SU-DHL-6 (cell line): ENCODE results near the gene CR1L.
"Not testable (repeated sequence)": the region's sequence is repeated elsewhere in the genome, so short reads cannot be mapped to it uniquely, and the experiment has no call there.

Experiments
- H2AFZ ChIP-seq: fragments of 200-600 bp; sonication (generic); 2 replicates; pipeline ENCODE4 v1.6.1; 2014; ENCODE audit warnings: low read depth, mild to moderate bottlenecking, moderate library complexity, mixed read lengths, antibody characterized with exemption, low read length; ENCODE audit not compliant: severe bottlenecking
- H3F3A ChIP-seq: fragments of 200-600 bp; shearing (Covaris generic); 2 replicates; pipeline ENCODE4 v1.6.0; 2016; ENCODE audit warnings: antibody characterized with exemption, mild to moderate bottlenecking; ENCODE audit not compliant: insufficient read depth
- H3K27ac ChIP-seq: fragments of 200-600 bp; sonication (generic); 2 replicates; pipeline ENCODE4 v1.5.1; 2016; ENCODE audit warnings: low read depth, mild to moderate bottlenecking, low read length, moderate library complexity, mixed read lengths
- H3K27me3 ChIP-seq: fragments of 200-600 bp; sonication (generic), shearing (Covaris generic); 2 replicates; pipeline ENCODE4 v1.6.0; 2014; ENCODE audit warnings: mild to moderate bottlenecking, low read length
- H3K36me3 ChIP-seq: fragments of 200-600 bp; sonication (generic); 2 replicates; pipeline ENCODE4 v1.6.1; 2014; ENCODE audit warnings: mild to moderate bottlenecking, low read length, mixed read lengths
- H3K4me2 ChIP-seq: fragments of 300-600, 200-600 bp; shearing (Covaris generic), sonication (generic); 2 replicates; pipeline ENCODE4 v1.6.0; 2014; ENCODE audit warnings: low read length, low read depth, mild to moderate bottlenecking; ENCODE audit not compliant: poor library complexity, severe bottlenecking
- H3K4me3 ChIP-seq: fragments of 200-600 bp; sonication (generic); 2 replicates; pipeline ENCODE4 v1.5.1; 2014; ENCODE audit warnings: antibody characterized with exemption, low read length, mild to moderate bottlenecking, mixed read lengths; ENCODE audit not compliant: insufficient read depth, poor library complexity, severe bottlenecking
- H3K79me2 ChIP-seq: fragments of 200-600 bp; sonication (generic); 2 replicates; pipeline ENCODE4 v1.6.1; 2014; ENCODE audit warnings: mild to moderate bottlenecking, low read length, moderate library complexity; ENCODE audit not compliant: insufficient read depth
- H3K9ac ChIP-seq: fragments of 200-600 bp; sonication (generic); 2 replicates; pipeline ENCODE4 v1.7.0; 2014; ENCODE audit warnings: mild to moderate bottlenecking, low read length
- H3K9me2 ChIP-seq: fragments of 200-600 bp; sonication (generic); replicated peaks from 2 replicates; pipeline ENCODE4 v1.6.1; 2014; ENCODE audit warnings: low read length; ENCODE audit not compliant: insufficient read depth
- H3K9me3 ChIP-seq: fragments of 200-600 bp; sonication (generic); 2 replicates; pipeline ENCODE4 v1.6.1; 2014; ENCODE audit warnings: low read length, mixed read lengths; ENCODE audit not compliant: insufficient read depth
- H4K20me1 ChIP-seq: fragments of 200-600 bp; sonication (generic); 2 replicates; pipeline ENCODE4 v1.6.1; 2014; ENCODE audit warnings: low read depth, mild to moderate bottlenecking, antibody characterized with exemption, low read length, moderate library complexity, mixed read lengths
- CTCF ChIP-seq: fragments of 200-600 bp; sonication (generic); IDR thresholded peaks from one replicate; pipeline ENCODE4 v1.5.1; 2017; ENCODE audit warnings: antibody characterized with exemption, mild to moderate bottlenecking, low read length, moderate library complexity; ENCODE audit not compliant: insufficient read depth, poor library complexity, severe bottlenecking
- EZH2phosphoT487 ChIP-seq: fragments of 200-600 bp; sonication (generic), shearing (Covaris generic); conservative IDR thresholded peaks from 2 replicates; pipeline ENCODE4 v1.6.1; 2018; ENCODE audit warnings: mild to moderate bottlenecking, antibody characterized with exemption, low read length, moderate library complexity, mixed read lengths

CR1L gene

GRCh38 chr1:207638487-207639145, 6.3 kb upstream of the CR1L start:
- H3K27ac ChIP-seq, H3K9me2 ChIP-seq, H3F3A ChIP-seq, H3K36me3 ChIP-seq, H3K9ac ChIP-seq, H3K4me2 ChIP-seq, H4K20me1 ChIP-seq, H3K4me3 ChIP-seq, H2AFZ ChIP-seq, H3K9me3 ChIP-seq, H3K27me3 ChIP-seq, H3K79me2 ChIP-seq: not testable (repeated sequence)

- not testable (repeated sequence) for H2AFZ ChIP-seq, H3K79me2 ChIP-seq, H3K27ac ChIP-seq, H3K4me3 ChIP-seq, H3K4me2 ChIP-seq, H3F3A ChIP-seq, H3K9me2 ChIP-seq, H4K20me1 ChIP-seq, H3K9ac ChIP-seq, H3K27me3 ChIP-seq, H3K36me3 ChIP-seq, H3K9me3 ChIP-seq
Observed at GRCh38 chr1:207639362-207639761, 5.6 kb upstream of the CR1L start.

- H3K4me2 ChIP-seq = no peak overlapping the region
Observed at GRCh38 chr1:207644166-207644851, 624 bp upstream of the CR1L start.

GRCh38 chr1:207645635-207646081, 725 bp downstream of the CR1L start:
- H3K27me3 ChIP-seq = no peaks in the 10 kb centered on the region
- H4K20me1 ChIP-seq = no peaks in the 10 kb centered on the region
- no peaks in the 10 kb centered on the region for H3K36me3 ChIP-seq
- H3K27ac ChIP-seq = no peak overlapping the region
- no peaks in the 10 kb centered on the region for H3K9me3 ChIP-seq
- TF ChIP-seq CTCF = no peak
- no peak for TF ChIP-seq EZH2phosphoT487
- no peak overlapping the region for H3K4me3 ChIP-seq
- no peak overlapping the region for H3K9ac ChIP-seq
- no peaks in the 10 kb centered on the region for H3K9me2 ChIP-seq
- no peak overlapping the region for H2AFZ ChIP-seq
- no peaks in the 10 kb centered on the region for H3F3A ChIP-seq
- no peak overlapping the region for H3K4me2 ChIP-seq
- no peaks in the 10 kb centered on the region for H3K79me2 ChIP-seq

More at GRCh38 chr1:207644166-207644851, 624 bp upstream of the CR1L start:
- no peaks in the 10 kb centered on the region for H3K27me3 ChIP-seq
- H3K9me3 ChIP-seq = no peaks in the 10 kb centered on the region
- H3K36me3 ChIP-seq = no peaks in the 10 kb centered on the region
- TF ChIP-seq EZH2phosphoT487 (no peak), CTCF (no peak)
- no peaks in the 10 kb centered on the region for H3K9me2 ChIP-seq
- no peaks in the 10 kb centered on the region for H3K79me2 ChIP-seq
- no peak overlapping the region for H3K27ac ChIP-seq
- H2AFZ ChIP-seq = no peak overlapping the region
- no peak overlapping the region for H3K9ac ChIP-seq
- H3K4me3 ChIP-seq = no peak overlapping the region
- no peaks in the 10 kb centered on the region for H3F3A ChIP-seq
- H4K20me1 ChIP-seq = no peaks in the 10 kb centered on the region
